ENCODE results near the gene PRR19.
"Not testable (repeated sequence)": the region's sequence is repeated elsewhere in the genome, so short reads cannot be mapped to it uniquely, and the experiment has no call there.

Gene PRR19

GRCh38 chr19:42301646-42302203 is at the start of gene PRR19:
Gene PRR19, plus strand, starts transcription at chr19:42302132. Its CDS starts 7,453 bp downstream, at chr19:42309585.
- no peak for DNase-seq

- peak; percentile 33 for DNase-seq
Measured at GRCh38 chr19:42252365-42253244, 49.3 kb upstream of the PRR19 start.

GRCh38 chr19:42253245-42254088 is 48.5 kb upstream of the PRR19 start:
- DNase-seq: peak; percentile 63

- DNase-seq: peak; percentile 81
Measured at GRCh38 chr19:42254089-42254849, 47.7 kb upstream of the PRR19 start.

GRCh38 chr19:42254850-42255765 is 46.8 kb upstream of the PRR19 start, which contains the start of gene ERF:
Gene ERF, minus strand, starts transcription at chr19:42255128. Its CDS starts 129 bp downstream, at chr19:42254999.
- DNase-seq: peak; percentile 96

- no peak for DNase-seq
Measured at GRCh38 chr19:42255766-42256745, 45.9 kb upstream of the PRR19 start.

- DNase-seq: not testable (repeated sequence)
Measured at GRCh38 chr19:42257842-42258241, 44.1 kb upstream of the PRR19 start.

GRCh38 chr19:42261763-42262162 is 40.2 kb upstream of the PRR19 start:
- no peak for DNase-seq

- not testable (repeated sequence) for DNase-seq
Measured at GRCh38 chr19:42266105-42266504, 35.8 kb upstream of the PRR19 start.

- DNase-seq: not testable (repeated sequence)
Measured at GRCh38 chr19:42266928-42267603, 34.9 kb upstream of the PRR19 start.

- no peak for DNase-seq
Measured at GRCh38 chr19:42267644-42268141, 34.2 kb upstream of the PRR19 start.

- peak; percentile 100 for DNase-seq
Measured at GRCh38 chr19:42268142-42268703, 33.7 kb upstream of the PRR19 start.

GRCh38 chr19:42268704-42269477 is 33.0 kb upstream of the PRR19 start, which contains the start of gene CIC:
Gene CIC, plus strand, starts transcription at chr19:42269252. Its CDS starts 2,532 bp downstream, at chr19:42271784.
- peak; percentile 100 for DNase-seq

- peak; percentile 60 for DNase-seq
Measured at GRCh38 chr19:42269478-42270345, 32.2 kb upstream of the PRR19 start.

GRCh38 chr19:42270346-42271044 is 31.4 kb upstream of the PRR19 start:
- DNase-seq: peak; percentile 88

GRCh38 chr19:42271045-42271419 is 30.9 kb upstream of the PRR19 start:
- DNase-seq: no peak
